HepG2 (cell line): ENCODE data around the gene ST6GALNAC2. TPM values are rescaled to one million over a fixed set of nuclear protein-coding genes. Genes with fewer than 3 reads are reported as not detected.

Experiments
- ARNTL ChIP-seq: sonication (generic); formaldehyde crosslinking; IDR thresholded peaks from 2 replicates; pipeline ENCODE4 v1.4.0; 2020; ENCODE audit warnings: mild to moderate bottlenecking, missing genetic modification reagents
- ATF1 ChIP-seq: IDR thresholded peaks from 2 replicates; pipeline ENCODE4 v1.6.1; 2016; ENCODE audit warnings: mild to moderate bottlenecking, control low read depth
- BCL6 ChIP-seq: IDR thresholded peaks from 2 replicates; pipeline ENCODE4 v1.6.1; 2016; ENCODE audit warnings: missing genetic modification reagents, missing compliant biosample characterization
- FOXA1 ChIP-seq, 2 experiments: fragments of 450-650 bp in 1 of 2; sonication (generic) in 1 of 2; formaldehyde crosslinking in 1 of 2; IDR thresholded peaks; 2 replicates each; pipeline versions ENCODE4 v1.4.0 to v1.6.1; 2016 to 2020; ENCODE audit warnings: missing genetic modification reagents in 1 of 2
- HMG20A ChIP-seq: IDR thresholded peaks from 2 replicates; pipeline ENCODE4 v1.6.1; 2016; ENCODE audit warnings: borderline replicate concordance
- HNRNPK ChIP-seq: fragments of 200-400 bp; formaldehyde crosslinking; IDR thresholded peaks from 2 replicates; pipeline ENCODE4 v1.6.1; 2018; ENCODE audit warnings: low read length, low read depth, moderate library complexity, mild to moderate bottlenecking; ENCODE audit not compliant: poor library complexity, severe bottlenecking
- MXI1 ChIP-seq: IDR thresholded peaks from 3 replicates; pipeline ENCODE4 v1.6.1; 2012; ENCODE audit warnings: low read depth, low read length, inconsistent platforms, borderline replicate concordance
- PHF20 ChIP-seq: sonication (generic); formaldehyde crosslinking; IDR thresholded peaks from 2 replicates; pipeline ENCODE4 v1.5.0; 2020; ENCODE audit warnings: mild to moderate bottlenecking, missing genetic modification reagents
- PRMT3 ChIP-seq: sonication (generic); formaldehyde crosslinking; IDR thresholded peaks from 2 replicates; pipeline ENCODE4 v1.8.1; 2022; ENCODE audit warnings: low read depth, mild to moderate bottlenecking, moderate library complexity, missing genetic modification reagents, borderline replicate concordance
- SP4 ChIP-seq: sonication (generic); formaldehyde crosslinking; IDR thresholded peaks from 2 replicates; pipeline ENCODE4 v1.8.1; 2023; ENCODE audit warnings: mild to moderate bottlenecking, missing genetic modification reagents
- TAF1 ChIP-seq: sonication (generic); formaldehyde crosslinking; IDR thresholded peaks from 2 replicates; pipeline ENCODE4 v1.4.0; 2020; ENCODE audit warnings: missing genetic modification reagents
- XRCC5 ChIP-seq: fragments of 200-400 bp; formaldehyde crosslinking; optimal IDR thresholded peaks from 2 replicates; pipeline ENCODE3; 2017; ENCODE audit warnings: mild to moderate bottlenecking, low read length
- ZFP1 ChIP-seq: IDR thresholded peaks from 2 replicates; pipeline ENCODE4 v1.6.1; 2016
- ZNF224 ChIP-seq: sonication (generic); formaldehyde crosslinking; IDR thresholded peaks from 2 replicates; pipeline ENCODE4 v1.5.0; 2020; ENCODE audit warnings: mild to moderate bottlenecking, missing genetic modification reagents
- ZNF24 ChIP-seq: fragments of 450-650 bp; IDR thresholded peaks from 2 replicates; pipeline ENCODE4 v1.6.1; 2017; ENCODE audit warnings: antibody characterized with exemption, mild to moderate bottlenecking
- ZNF260 ChIP-seq: sonication (generic); formaldehyde crosslinking; IDR thresholded peaks from 2 replicates; pipeline ENCODE4 v1.4.0; 2020; ENCODE audit warnings: missing genetic modification reagents, low read depth, mild to moderate bottlenecking, borderline replicate concordance
- ZSCAN22 ChIP-seq: sonication (generic); formaldehyde crosslinking; IDR thresholded peaks from 2 replicates; pipeline ENCODE4 v1.4.0; 2020; ENCODE audit warnings: mild to moderate bottlenecking, missing genetic modification reagents
- polyA plus RNA-seq, 8 experiments: library from polyadenylated mRNA; depleted of rRNA in 3 of 8; stranded (reverse) in 7 of 8; unstranded in 1 of 8; fragments of >200 nt; fragmentation: Illumina TruSeq in 4 of 8; extraction: Trizol in 4 of 8; gene quantifications; 2 replicates each; pipeline versions ENCODE4 v1.2.1 to v1.2.3, GENCODE V29; 2011 to 2016; ENCODE audit warnings: low read depth in 4 of 8, missing spikeins in 1 of 8, mixed read lengths in 1 of 8; ENCODE audit not compliant: insufficient read depth in 1 of 8
- total RNA-seq, 5 experiments: library from RNA; depleted of rRNA; stranded (reverse); fragments of >200 nt; fragmentation: Illumina TruSeq; extraction: Trizol; gene quantifications; 2 replicates each; pipeline ENCODE4 v1.2.3, GENCODE V29; 2016; ENCODE audit warnings: low read depth in 1 of 5
- TF ChIP-seq, protein P1 (sequence below): sonication (generic); formaldehyde crosslinking; IDR thresholded peaks from 2 replicates; pipeline ENCODE4 v1.5.0; 2020; ENCODE audit warnings: mild to moderate bottlenecking, missing genetic modification reagents
- TF ChIP-seq, protein P2 (sequence below), 2 experiments: sonication (generic) in 1 of 2; formaldehyde crosslinking in 1 of 2; IDR thresholded peaks; 2 replicates each; pipeline versions ENCODE4 v1.6.1 to v1.9.0; 2014 to 2022; ENCODE audit warnings: antibody characterized with exemption in 1 of 2, borderline replicate concordance in 1 of 2, inconsistent platforms in 1 of 2, low read depth in 1 of 2, missing genetic modification reagents in 1 of 2
- TF ChIP-seq, protein P3 (sequence below): sonication (generic); formaldehyde crosslinking; IDR thresholded peaks from 2 replicates; pipeline ENCODE4 v1.5.0; 2020; ENCODE audit warnings: mild to moderate bottlenecking, missing genetic modification reagents

The ST6GALNAC2 gene
- total and polyA plus RNA-seq, 2 of the 13 experiments (the other 11 are each of a cell fraction or from before 2014, with no cell fraction given), result 0.12 to 0.49 TPM

DNA sequence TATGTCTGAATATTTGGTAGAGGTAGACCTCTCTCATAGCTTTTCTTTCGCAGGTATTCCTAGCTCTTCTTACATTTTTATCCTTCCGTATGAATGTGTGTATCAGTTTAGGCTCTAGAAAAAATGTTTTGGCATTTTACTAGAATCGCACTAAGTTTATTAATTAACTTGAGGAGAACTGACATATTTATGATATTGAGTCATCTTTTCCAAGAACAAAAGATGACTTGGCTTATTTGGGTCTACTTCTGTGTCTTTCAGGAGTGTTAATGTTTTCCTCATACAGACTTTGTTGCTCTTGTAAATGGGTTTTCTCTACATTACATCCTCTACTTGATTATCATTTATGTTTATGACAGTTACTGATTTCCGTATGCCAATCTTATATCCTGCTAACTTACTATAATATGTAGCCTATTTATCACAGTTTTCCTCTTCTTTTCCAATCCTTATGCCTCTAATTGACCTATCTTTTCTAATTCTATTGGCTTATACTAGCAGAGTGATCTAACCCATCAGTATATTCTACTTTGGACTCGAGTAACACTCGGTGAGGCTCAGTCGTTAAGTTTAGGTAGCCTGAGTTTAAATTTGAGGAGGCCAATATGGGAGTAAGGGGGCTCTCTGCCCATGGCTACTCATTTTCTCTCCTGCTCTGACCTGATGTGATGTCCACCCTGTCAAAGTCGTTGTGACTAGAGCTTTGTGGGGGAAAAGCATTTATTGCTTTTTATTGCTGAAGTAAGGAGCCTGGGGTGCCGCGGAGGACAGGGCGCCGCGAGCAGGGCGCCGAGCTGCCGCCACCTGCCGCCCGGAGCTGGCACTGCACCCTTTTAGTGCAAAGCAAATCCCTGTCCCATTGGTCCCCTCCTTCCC lies 37.8 kb upstream of the ST6GALNAC2 start (continued):
- TF ChIP-seq, protein P1, sequence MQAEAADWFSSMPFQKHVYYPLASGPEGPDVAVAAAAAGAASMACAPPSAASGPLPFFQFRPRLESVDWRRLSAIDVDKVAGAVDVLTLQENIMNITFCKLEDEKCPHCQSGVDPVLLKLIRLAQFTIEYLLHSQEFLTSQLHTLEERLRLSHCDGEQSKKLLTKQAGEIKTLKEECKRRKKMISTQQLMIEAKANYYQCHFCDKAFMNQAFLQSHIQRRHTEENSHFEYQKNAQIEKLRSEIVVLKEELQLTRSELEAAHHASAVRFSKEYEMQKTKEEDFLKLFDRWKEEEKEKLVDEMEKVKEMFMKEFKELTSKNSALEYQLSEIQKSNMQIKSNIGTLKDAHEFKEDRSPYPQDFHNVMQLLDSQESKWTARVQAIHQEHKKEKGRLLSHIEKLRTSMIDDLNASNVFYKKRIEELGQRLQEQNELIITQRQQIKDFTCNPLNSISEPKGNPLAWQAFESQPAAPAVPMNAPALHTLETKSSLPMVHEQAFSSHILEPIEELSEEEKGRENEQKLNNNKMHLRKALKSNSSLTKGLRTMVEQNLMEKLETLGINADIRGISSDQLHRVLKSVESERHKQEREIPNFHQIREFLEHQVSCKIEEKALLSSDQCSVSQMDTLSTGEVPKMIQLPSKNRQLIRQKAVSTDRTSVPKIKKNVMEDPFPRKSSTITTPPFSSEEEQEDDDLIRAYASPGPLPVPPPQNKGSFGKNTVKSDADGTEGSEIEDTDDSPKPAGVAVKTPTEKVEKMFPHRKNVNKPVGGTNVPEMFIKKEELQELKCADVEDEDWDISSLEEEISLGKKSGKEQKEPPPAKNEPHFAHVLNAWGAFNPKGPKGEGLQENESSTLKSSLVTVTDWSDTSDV (CRISPR knock-in tag), result no peak
- TF ChIP-seq ATF1 (no peak), ARNTL (CRISPR knock-in tag) (no peak), PHF20 (no peak), FOXA1 (IDR thresholded peaks at IDR 0.05) (no peak), FOXA1 (CRISPR knock-in tag; IDR thresholded peaks at IDR 0.05) (no peak), PRMT3 (CRISPR knock-in tag) (no peak), XRCC5 (peak; percentile 94), ZFP1 (CRISPR knock-in tag) (no peak), HNRNPK (peak; percentile 63), SP4 (0 out of 2 replicates have a peak, but pooled peaks have one; percentile 35), MXI1 (no peak; the same call in 2 of the 3 replicates), ZNF24 (no peak), BCL6 (CRISPR knock-in tag) (peak; percentile 24; the same call in 1 of the 2 replicates), ZNF224 (CRISPR knock-in tag) (no peak), ZNF260 (no peak), ZSCAN22 (CRISPR knock-in tag) (no peak), HMG20A (CRISPR knock-in tag) (0 out of 2 replicates have a peak, but pooled peaks have one; percentile 7), TAF1 (CRISPR knock-in tag) (no peak)
- TF ChIP-seq, protein P2, sequence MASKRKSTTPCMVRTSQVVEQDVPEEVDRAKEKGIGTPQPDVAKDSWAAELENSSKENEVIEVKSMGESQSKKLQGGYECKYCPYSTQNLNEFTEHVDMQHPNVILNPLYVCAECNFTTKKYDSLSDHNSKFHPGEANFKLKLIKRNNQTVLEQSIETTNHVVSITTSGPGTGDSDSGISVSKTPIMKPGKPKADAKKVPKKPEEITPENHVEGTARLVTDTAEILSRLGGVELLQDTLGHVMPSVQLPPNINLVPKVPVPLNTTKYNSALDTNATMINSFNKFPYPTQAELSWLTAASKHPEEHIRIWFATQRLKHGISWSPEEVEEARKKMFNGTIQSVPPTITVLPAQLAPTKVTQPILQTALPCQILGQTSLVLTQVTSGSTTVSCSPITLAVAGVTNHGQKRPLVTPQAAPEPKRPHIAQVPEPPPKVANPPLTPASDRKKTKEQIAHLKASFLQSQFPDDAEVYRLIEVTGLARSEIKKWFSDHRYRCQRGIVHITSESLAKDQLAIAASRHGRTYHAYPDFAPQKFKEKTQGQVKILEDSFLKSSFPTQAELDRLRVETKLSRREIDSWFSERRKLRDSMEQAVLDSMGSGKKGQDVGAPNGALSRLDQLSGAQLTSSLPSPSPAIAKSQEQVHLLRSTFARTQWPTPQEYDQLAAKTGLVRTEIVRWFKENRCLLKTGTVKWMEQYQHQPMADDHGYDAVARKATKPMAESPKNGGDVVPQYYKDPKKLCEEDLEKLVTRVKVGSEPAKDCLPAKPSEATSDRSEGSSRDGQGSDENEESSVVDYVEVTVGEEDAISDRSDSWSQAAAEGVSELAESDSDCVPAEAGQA (IDR thresholded peaks at IDR 0.05; ENCODE audit: low read depth), result no peak
- TF ChIP-seq, protein P2 (CRISPR knock-in tag; IDR thresholded peaks at IDR 0.05; ENCODE audit: borderline replicate concordance), result no peak
- TF ChIP-seq, protein P3, sequence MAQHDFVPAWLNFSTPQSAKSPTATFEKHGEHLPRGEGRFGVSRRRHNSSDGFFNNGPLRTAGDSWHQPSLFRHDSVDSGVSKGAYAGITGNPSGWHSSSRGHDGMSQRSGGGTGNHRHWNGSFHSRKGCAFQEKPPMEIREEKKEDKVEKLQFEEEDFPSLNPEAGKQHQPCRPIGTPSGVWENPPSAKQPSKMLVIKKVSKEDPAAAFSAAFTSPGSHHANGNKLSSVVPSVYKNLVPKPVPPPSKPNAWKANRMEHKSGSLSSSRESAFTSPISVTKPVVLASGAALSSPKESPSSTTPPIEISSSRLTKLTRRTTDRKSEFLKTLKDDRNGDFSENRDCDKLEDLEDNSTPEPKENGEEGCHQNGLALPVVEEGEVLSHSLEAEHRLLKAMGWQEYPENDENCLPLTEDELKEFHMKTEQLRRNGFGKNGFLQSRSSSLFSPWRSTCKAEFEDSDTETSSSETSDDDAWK (CRISPR knock-in tag), result no peak
